ENCODE data around the gene ATOX1. TPM values are rescaled to one million over a fixed set of nuclear protein-coding genes. Genes with fewer than 3 reads are reported as not detected.

Gene ATOX1
- total RNA-seq, 1 donor from 2014 or later: 72.9 TPM

GRCh38 chr5:151770383-151771258 lies 12.2 kb upstream of the ATOX1 start:
- DNase-seq (ENCODE audit: low spot score): peak; percentile 80
- peak; percentile 42 for ATAC-seq

DNA sequence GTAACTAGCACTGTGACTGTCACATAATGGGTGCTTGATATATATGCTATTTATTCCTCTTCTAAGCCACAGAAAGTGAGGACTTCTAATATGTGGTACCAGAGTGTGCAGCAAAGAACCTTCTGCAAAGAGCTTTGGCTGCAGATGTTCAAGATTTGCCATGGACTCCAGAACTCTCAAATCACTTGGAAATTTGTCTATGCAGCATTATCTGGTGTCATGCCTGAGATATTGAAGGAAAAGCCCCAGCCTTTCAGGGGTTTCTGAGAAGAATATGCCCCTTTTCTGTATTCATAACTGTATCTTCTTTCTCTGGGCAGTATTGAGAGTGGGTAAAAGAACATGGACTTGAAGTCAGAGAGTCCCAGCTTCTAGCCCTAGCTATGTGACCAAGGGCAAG lies 8.5 kb upstream of the ATOX1 start:
- no peak for DNase-seq (ENCODE audit: low spot score)
- ATAC-seq: no peak

DNA sequence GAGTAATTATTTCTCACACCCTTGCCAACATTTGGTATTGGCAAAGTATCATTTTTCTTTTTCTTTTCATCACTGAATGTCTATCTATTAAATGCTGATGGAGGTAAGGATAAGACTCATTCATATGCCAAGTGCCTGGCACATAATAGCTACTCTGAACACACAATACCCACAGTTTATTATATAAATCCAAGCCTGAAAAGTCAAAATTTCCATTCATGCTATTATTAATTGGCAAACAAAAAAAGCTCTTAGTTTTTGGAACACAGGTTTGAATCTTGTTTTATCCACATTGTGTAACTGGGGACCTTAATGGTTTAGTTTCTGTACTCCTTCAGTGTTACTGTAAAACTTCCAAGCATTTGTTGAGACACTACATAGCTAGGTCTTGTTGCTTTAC lies 6.4 kb upstream of the ATOX1 start:
- DNase-seq (ENCODE audit: low spot score) (no peak), ATAC-seq (no peak)

DNA sequence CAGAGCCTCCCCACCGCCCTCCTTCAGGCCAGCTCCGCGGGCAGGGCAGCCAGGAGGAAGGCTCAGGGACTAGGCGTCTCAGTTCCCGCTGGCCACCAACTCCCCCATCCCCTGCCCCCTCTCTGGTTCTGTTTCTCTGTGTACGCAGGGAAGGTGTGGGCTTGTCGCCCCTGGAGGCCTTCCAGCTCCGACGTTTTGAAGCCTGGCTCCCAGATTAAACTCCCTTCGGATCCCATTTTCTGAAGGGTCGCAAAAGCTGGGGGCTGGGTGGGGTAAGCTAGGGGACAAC lies 346 bp downstream of the ATOX1 start:
- ATAC-seq: peak; percentile 43
- no peak for DNase-seq (ENCODE audit: low spot score)

DNA sequence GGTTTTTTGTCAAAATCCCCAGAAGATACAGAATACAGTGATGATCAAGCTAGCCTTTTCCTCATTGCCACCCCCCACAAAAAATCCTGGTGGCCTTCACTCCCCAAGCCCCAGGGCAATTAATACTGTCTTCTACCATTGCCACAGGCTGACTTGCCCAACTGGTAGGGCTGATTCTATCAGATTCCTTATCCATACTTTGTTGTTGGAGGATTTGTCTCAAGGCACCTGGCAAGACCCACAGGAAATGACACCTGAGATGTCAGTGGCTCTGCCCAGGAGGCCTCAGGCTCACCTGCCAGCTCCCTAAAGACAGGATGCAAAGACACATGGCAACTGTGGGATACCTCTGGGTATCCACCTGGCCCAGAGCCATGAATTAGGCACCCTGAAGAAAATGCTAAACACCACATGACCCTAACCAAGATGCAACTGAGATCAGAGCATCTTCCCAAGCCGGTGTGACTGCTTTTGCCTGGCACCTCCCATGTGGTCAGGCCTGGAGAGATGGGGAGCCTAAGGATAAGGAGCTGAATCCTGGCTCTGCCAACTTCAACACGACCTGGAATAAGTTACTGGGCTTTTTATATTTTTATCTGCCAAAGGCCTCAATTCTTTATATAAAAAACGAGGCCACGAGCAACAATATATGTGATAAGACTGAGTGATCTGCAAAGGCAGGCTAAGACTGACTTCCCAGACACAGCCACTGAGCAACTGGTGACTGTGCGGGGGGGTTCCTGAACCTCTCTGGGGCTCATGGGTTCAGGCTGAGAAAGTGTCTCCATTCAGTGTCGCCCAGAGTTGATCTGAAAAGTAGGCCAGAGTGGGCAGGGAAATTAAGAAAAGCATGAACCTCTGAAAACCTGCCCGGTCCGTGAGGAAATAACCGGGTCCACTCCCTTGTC lies 944 bp downstream of the ATOX1 start:
- peak; percentile 5 for ATAC-seq

GRCh38 chr5:151755383-151755782 lies 3.0 kb downstream of the ATOX1 start:
- ATAC-seq (peak; percentile 65), DNase-seq (ENCODE audit: low spot score) (peak; percentile 67)

More for the DNA sequence above, 944 bp downstream of the ATOX1 start:
- no peak for DNase-seq (ENCODE audit: low spot score)

- DNase-seq (ENCODE audit: low spot score) (no peak), ATAC-seq (no peak)
Measured at GRCh38 chr5:151751593-151751992, 6.8 kb downstream of the ATOX1 start.

- DNase-seq (ENCODE audit: low spot score): no peak
- no peak for ATAC-seq
Measured at GRCh38 chr5:151751091-151751490, 7.3 kb downstream of the ATOX1 start.

GRCh38 chr5:151750121-151750520 lies 8.3 kb downstream of the ATOX1 start:
- no peak for ATAC-seq
- no peak for DNase-seq (ENCODE audit: low spot score)

- DNase-seq (ENCODE audit: low spot score): peak; percentile 90
- peak; percentile 86 for ATAC-seq
Measured at GRCh38 chr5:151745071-151745705, 13.2 kb downstream of the ATOX1 start.

DNA sequence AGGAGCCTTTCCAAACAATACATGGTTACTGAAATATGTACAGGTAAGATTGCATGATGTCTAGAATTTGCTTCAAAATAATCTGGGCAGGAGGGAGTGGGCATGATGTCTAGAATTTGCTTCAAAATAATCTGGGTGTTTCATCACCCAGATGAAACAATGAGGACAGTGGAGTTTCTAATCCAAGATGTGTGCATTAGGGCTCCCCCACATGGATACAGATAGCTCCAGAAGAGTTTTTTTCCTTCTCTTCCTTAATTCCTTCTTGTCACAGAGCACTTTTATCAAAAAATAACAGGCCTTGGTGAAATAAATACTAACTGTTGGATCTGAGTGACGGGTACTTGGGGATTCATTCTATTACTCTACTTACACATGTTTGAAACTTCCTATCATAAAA lies 14.9 kb downstream of the ATOX1 start:
- no peak for DNase-seq (ENCODE audit: low spot score)
- ATAC-seq: no peak

DNA sequence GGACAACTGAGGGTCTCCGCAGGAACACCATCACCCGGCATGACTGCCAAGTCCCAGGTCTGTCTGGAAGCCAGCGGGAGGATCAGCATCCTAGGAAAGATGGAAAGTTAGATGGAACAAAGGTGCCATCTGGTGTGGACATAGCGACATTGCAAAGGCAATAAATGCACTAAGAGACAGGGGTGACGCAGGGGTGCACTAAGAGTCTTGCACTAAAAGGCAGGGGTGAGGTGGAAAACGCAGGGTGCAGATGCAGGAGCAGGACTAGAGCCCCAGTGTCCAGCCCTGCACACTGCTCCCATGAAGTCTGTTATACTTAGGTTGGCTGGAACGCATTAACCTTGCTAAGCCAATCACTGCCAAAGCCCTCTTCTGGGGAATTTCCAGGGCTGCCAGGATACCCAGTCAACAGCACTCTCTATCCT lies 15.5 kb downstream of the ATOX1 start:
- ATAC-seq: peak; percentile 59
- DNase-seq (ENCODE audit: low spot score): no peak

GRCh38 chr5:151741678-151742423 lies 16.6 kb downstream of the ATOX1 start:
- DNase-seq (ENCODE audit: low spot score) (no peak), ATAC-seq (no peak)

DNA sequence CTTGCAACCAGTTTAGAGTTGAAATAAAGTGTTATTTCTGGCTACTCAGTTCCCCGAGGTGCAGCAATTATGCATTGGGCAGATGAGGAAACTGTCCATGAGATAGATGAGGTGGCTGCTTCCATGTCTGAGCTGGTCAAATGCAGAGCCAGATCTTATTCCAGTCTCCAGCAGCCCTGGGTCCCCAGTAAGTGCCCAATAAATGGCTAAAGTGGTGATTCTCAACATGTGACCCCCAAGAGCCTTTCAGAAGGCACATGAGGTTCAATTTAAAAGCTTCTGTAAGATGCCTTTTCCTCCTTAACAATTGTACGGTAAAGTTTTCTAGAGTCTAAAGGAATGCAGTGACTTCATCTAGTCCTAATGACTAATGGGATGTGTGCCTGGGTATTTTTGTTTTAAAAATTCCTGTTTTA lies 17.5 kb downstream of the ATOX1 start:
- ATAC-seq: no peak
- no peak for DNase-seq (ENCODE audit: low spot score)

GRCh38 chr5:151740336-151740942 lies 18.0 kb downstream of the ATOX1 start:
- peak; percentile 64 for ATAC-seq
- DNase-seq (ENCODE audit: low spot score): no peak

- DNase-seq (ENCODE audit: low spot score): no peak
- no peak for ATAC-seq
Measured at GRCh38 chr5:151739939-151740335, 18.5 kb downstream of the ATOX1 start.

DNA sequence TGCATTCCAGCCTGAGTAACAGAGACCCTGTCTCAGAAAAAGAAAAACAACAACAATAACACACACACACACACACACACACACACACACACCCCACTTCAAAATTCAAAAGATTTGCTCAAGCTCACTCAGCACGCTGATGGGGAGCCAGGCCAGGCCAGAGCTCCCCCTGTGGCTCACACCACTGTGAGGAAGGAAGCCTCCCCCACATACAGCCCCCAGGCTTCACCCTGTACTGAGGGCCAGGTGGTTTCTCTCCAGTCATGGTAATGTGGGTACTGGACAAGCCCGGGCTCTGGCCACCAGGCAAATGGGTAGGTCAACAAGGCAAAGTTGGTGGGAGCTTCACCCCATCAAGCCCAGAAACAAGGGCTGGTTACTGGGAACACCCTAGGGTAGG lies 19.0 kb downstream of the ATOX1 start:
- ATAC-seq (no peak), DNase-seq (ENCODE audit: low spot score) (no peak)

GRCh38 chr5:151738125-151738848 lies 20.1 kb downstream of the ATOX1 start:
- ATAC-seq: peak; percentile 17
- no peak for DNase-seq (ENCODE audit: low spot score)

DNA sequence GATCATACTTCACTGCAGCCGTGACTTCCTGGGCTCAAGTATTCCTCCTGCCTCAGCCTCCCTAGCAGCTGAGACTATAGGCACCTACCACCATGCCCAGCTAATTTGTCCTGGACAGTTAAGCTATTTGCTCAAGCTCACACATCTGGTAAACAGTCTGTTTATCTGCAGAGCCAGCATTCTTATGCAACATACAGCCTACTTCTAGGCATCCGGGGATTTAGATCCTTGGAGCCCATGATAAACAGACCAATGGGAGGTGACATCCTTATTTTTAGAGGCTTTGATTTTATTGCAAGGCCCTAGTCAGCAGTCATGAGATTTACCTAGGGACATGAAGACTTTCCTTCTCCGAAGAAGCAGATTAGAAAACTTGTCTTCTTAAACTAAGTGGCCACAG lies 21.0 kb downstream of the ATOX1 start:
- ATAC-seq: no peak
- no peak for DNase-seq (ENCODE audit: low spot score)

DNA sequence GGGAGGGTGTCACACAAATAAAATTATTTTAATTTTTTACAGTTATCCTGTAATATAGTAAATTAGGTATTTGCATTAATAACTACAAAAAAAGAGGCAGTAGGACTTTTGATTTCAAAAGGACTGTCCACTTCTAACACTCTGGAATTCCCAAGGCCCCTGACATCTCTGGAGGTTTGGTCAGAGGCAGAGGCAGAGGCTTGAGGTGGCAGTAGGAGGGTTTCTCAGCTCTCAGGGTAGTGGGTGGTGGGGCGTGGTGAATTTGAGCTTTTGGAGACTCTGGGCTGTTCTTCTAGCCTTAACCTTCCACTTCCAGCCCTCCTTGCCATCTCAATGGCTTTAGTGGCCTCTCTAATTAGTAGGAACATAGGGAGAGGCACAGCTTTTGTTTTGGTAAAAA lies 22.8 kb downstream of the ATOX1 start:
- DNase-seq (ENCODE audit: low spot score) (no peak), ATAC-seq (no peak)
